HEK293 (cell line): ENCODE data around the gene DLGAP4.
"Not testable (repeated sequence)": the region's sequence is repeated elsewhere in the genome, so short reads cannot be mapped to it uniquely, and the experiment has no call there.

Experiments
- CTCF ChIA-PET: fragments of 350-600 bp; formaldehyde crosslinking; extraction: SDS; loops from one replicate; lab custom pipeline; 2021; ENCODE audit warnings: antibody characterized with exemption; lab: Yijun Ruan, JAX
- POLR2A ChIA-PET: fragments of 300-600 bp; formaldehyde crosslinking; extraction: SDS; loops from one replicate; lab custom pipeline; 2020; ENCODE audit warnings: antibody characterized with exemption, inconsistent platforms; lab: Yijun Ruan, JAX
- H3K27ac ChIP-seq: fragments of 200-500 bp; sonication (Bioruptor generic); 2 replicates; pipeline ENCODE4 v1.5.1; 2014; ENCODE audit warnings: low read depth, low read length, control low read depth, inconsistent platforms; ENCODE audit errors: extremely low read depth
- H3K36me3 ChIP-seq, 2 experiments: fragments of 200-500 bp in 1 of 2; sonication (Bioruptor generic) in 1 of 2; 1 replicate in 1 of 2; 2 replicates in 1 of 2; pipeline ENCODE4 v1.5.1; 2014 to 2017; ENCODE audit warnings: inconsistent platforms in 2 of 2, low read length in 2 of 2; ENCODE audit not compliant: control insufficient read depth in 2 of 2, insufficient read depth in 1 of 2
- H3K4me1 ChIP-seq: fragments of 200-500 bp; sonication (Bioruptor generic); 2 replicates; pipeline ENCODE4 v1.5.1; 2014; ENCODE audit warnings: mild to moderate bottlenecking, low read length, inconsistent platforms; ENCODE audit not compliant: control insufficient read depth, insufficient read depth
- H3K4me3 ChIP-seq: 2 replicates; pipeline ENCODE4 v1.5.1; 2011; ENCODE audit warnings: low read depth, mild to moderate bottlenecking, control low read depth, low read length, moderate library complexity
- H3K9me3 ChIP-seq: fragments of 200-500 bp; sonication (Bioruptor generic); 2 replicates; pipeline ENCODE4 v1.5.1; 2014; ENCODE audit warnings: low read depth, low read length, inconsistent platforms; ENCODE audit not compliant: control insufficient read depth, insufficient read depth
- EGR2 ChIP-seq: fragments of 450-650 bp; formaldehyde crosslinking; IDR thresholded peaks from 2 replicates; pipeline ENCODE4 v1.5.1; 2016; ENCODE audit warnings: low read depth, missing biosample characterization, missing genetic modification characterization
- KLF1 ChIP-seq: fragments of 450-650 bp; formaldehyde crosslinking; IDR thresholded peaks from 2 replicates; pipeline ENCODE4 v1.5.1; 2016; ENCODE audit warnings: missing biosample characterization, missing genetic modification characterization
- MEIS1 ChIP-seq: sonication (generic); formaldehyde crosslinking; IDR thresholded peaks from 2 replicates; pipeline ENCODE4 v1.8.1; 2022; ENCODE audit warnings: missing genetic modification reagents, mild to moderate bottlenecking, borderline replicate concordance
- MZF1 ChIP-seq: fragments of 450-650 bp; formaldehyde crosslinking; IDR thresholded peaks from 2 replicates; pipeline ENCODE4 v1.5.1; 2017; ENCODE audit warnings: missing biosample characterization, missing genetic modification characterization, borderline replicate concordance
- SCRT2 ChIP-seq: fragments of 450-650 bp; formaldehyde crosslinking; IDR thresholded peaks from 2 replicates; pipeline ENCODE4 v1.5.1; 2016; ENCODE audit warnings: missing biosample characterization, missing genetic modification characterization
- ZFHX2 ChIP-seq: fragments of 450-650 bp; formaldehyde crosslinking; conservative IDR thresholded peaks from 2 replicates; pipeline ENCODE4 v1.5.1; 2016; ENCODE audit warnings: missing biosample characterization, missing genetic modification characterization
- ZFP37 ChIP-seq: fragments of 450-650 bp; formaldehyde crosslinking; IDR thresholded peaks from 2 replicates; pipeline ENCODE4 v1.5.1; 2016; ENCODE audit warnings: missing biosample characterization, missing genetic modification characterization
- ZFP41 ChIP-seq: fragments of 450-650 bp; formaldehyde crosslinking; IDR thresholded peaks from 2 replicates; pipeline ENCODE4 v1.5.1; 2016; ENCODE audit warnings: missing biosample characterization, missing genetic modification characterization, borderline replicate concordance
- ZFP69B ChIP-seq: fragments of 450-650 bp; formaldehyde crosslinking; IDR thresholded peaks from 2 replicates; pipeline ENCODE4 v1.5.1; 2016; ENCODE audit warnings: missing biosample characterization, missing genetic modification characterization
- ZNF121 ChIP-seq: fragments of 450-650 bp; formaldehyde crosslinking; IDR thresholded peaks from 2 replicates; pipeline ENCODE4 v1.5.1; 2016; ENCODE audit warnings: missing biosample characterization, missing genetic modification characterization
- ZNF174 ChIP-seq: fragments of 450-650 bp; formaldehyde crosslinking; IDR thresholded peaks from 2 replicates; pipeline ENCODE4 v1.5.0; 2017; ENCODE audit warnings: missing biosample characterization, mild to moderate bottlenecking, missing genetic modification characterization
- ZNF341 ChIP-seq: fragments of 450-650 bp; formaldehyde crosslinking; IDR thresholded peaks from 2 replicates; pipeline ENCODE4; 2016; ENCODE audit warnings: low read depth, missing biosample characterization, missing genetic modification characterization
- ZNF391 ChIP-seq: fragments of 450-650 bp; formaldehyde crosslinking; IDR thresholded peaks from 2 replicates; pipeline ENCODE4 v1.5.1; 2016; ENCODE audit warnings: low read depth, missing biosample characterization, missing genetic modification characterization, borderline replicate concordance
- ZNF621 ChIP-seq: fragments of 450-650 bp; formaldehyde crosslinking; IDR thresholded peaks from 2 replicates; pipeline ENCODE4 v1.5.1; 2017; ENCODE audit warnings: missing biosample characterization, missing genetic modification characterization
- ZNF670 ChIP-seq: fragments of 450-650 bp; formaldehyde crosslinking; IDR thresholded peaks from 2 replicates; pipeline ENCODE4 v1.5.1; 2016; ENCODE audit warnings: missing biosample characterization, missing genetic modification characterization, low read depth
- ZNF707 ChIP-seq: fragments of 450-650 bp; formaldehyde crosslinking; IDR thresholded peaks from 2 replicates; pipeline ENCODE4 v1.5.1; 2016; ENCODE audit warnings: missing biosample characterization, missing genetic modification characterization
- ZNF837 ChIP-seq: fragments of 450-650 bp; formaldehyde crosslinking; IDR thresholded peaks from 2 replicates; pipeline ENCODE4 v1.5.1; 2016; ENCODE audit warnings: missing biosample characterization, missing genetic modification characterization
- TF ChIP-seq, protein P1 (sequence below): fragments of 450-650 bp; formaldehyde crosslinking; IDR thresholded peaks from 2 replicates; pipeline ENCODE4 v1.5.1; 2016; ENCODE audit warnings: missing biosample characterization, missing genetic modification characterization
- TF ChIP-seq, protein P2 (sequence below): fragments of 450-650 bp; formaldehyde crosslinking; IDR thresholded peaks from 2 replicates; pipeline ENCODE4 v1.5.1; 2016; ENCODE audit warnings: missing biosample characterization, missing genetic modification characterization

Gene DLGAP4

DNA sequence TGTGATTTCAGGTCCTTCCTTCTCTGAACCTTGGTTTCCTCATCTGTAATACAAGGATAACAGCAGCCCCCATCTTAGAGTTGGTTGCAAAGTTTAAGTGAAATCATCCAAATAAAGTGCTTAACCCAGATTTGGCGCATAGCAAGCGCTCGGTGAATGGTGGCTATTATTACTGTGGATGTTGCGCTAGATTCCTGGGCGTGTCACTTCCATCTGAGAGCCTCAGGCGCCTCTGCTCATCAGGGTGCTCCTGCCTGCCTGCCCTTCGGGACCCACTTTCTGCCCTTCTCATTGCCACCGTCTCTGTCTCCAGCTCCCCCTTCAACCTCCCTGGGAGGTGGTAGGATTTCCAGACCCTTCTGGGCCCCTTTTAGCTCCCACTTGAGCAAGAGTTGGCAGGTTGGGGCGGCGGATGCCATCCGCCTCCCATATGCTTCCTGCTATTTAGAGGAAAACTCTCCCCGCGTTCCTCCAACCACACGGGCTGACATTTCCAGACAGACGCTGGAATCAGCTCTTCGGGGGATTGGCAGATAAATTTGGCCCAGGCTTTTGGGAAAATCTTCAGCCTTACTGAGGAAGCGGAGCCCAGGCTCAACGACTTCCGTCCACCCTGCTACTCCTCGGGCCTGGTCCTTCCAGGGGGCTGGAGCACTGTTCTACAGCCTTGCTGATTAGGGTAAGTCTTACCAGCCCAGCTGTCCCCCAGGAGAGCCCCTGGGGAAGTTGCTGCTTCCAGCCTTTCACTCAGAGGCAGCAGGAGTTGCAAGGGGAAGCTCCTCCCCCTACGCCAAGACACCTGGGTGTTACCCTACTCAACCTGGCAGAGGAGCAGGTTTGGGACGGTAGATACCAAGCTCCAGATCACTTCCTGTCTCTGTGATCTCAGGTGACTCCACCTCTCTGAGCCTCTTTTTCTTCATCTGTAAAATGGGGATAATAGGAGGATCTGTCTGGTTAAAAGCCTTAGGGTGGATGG is 71.5 kb downstream of the DLGAP4 start:
- H3K36me3 ChIP-seq, result no peaks in the 10 kb centered on the region
- H3K27ac ChIP-seq, result no peak overlapping the region
- H3K9me3 ChIP-seq, result no peaks in the 10 kb centered on the region
- TF ChIP-seq ZNF621 (tag by site-specific recombination) (no peak), ZNF837 (tag by site-specific recombination) (no peak), ZFP41 (tag by site-specific recombination) (no peak)
- ChIA-PET POLR2A (no interaction called here), CTCF (interaction anchor here (0.6 to 1.1 kb wide), 3 partner anchors 30 to 176 kb away, joined by 3 read pairs; no protein-coding TSS in a partner anchor)
- no peak overlapping the region for H3K4me3 ChIP-seq
- H3K4me1 ChIP-seq, result no peaks in the 10 kb centered on the region

DNA sequence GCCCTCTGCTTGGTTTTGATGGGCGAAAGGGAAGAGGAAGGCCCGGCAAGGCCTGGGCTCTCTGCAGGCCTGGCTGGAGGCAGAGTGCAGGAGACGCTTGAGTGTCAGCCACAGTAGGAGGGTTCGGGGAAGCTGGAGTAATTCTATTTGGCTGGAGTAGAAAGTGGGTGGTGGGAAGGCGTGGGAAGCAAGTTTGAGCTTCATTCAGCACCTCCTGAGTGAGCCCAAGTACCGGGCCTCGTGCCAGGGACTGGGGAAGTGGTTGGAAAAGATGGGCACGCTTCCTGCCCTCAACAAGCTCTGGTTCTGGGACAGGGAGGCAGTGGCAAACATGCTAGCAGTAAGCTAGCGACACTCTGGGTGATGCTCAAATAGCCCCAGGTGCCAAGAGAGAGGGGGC is 72.5 kb downstream of the DLGAP4 start:
- H3K9me3 ChIP-seq, result no peaks in the 10 kb centered on the region
- POLR2A ChIA-PET, result no interaction called here
- peak; percentile 66 for TF ChIP-seq EGR2
- TF ChIP-seq ZNF174 (tag by site-specific recombination), result no peak
- no peak for TF ChIP-seq ZNF391 (tag by site-specific recombination)
- peak; percentile 75 for TF ChIP-seq ZFHX2
- H3K4me3 ChIP-seq, result no peak overlapping the region
- CTCF ChIA-PET, result interaction anchor here (0.8 kb wide), 1 partner anchor 21 kb away, joined by 3 read pairs; no protein-coding TSS in a partner anchor
- no peaks in the 10 kb centered on the region for H3K36me3 ChIP-seq
- H3K4me1 ChIP-seq, result no peaks in the 10 kb centered on the region
- no peak overlapping the region for H3K27ac ChIP-seq

DNA sequence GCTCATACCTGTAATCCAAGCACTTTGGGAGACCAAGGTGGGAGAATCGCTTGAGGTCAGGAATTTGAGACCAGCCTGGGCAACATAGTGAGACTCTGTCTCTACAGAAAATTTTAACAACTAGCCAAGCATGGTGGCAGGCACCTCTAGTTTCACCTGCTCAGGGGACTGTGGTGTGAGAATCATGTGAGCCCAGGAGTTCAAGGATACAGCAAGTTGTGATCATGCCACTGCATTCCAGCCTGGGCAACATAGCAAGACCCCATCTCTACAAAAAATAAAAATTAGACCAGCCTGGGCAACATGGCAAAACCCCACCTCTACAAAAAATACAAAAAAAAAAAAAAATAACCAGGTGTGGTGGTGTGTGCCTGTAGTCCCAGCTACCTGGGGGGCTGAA is 73.8 kb downstream of the DLGAP4 start:
- H3K4me1 ChIP-seq, H3K36me3 ChIP-seq, H3K9me3 ChIP-seq, POLR2A ChIA-PET, H3K27ac ChIP-seq, H3K4me3 ChIP-seq: not testable (repeated sequence)
- TF ChIP-seq ZNF121, result peak; percentile 50; the same call in 1 of the 2 replicates
- CTCF ChIA-PET, result interaction anchor here (0.7 kb wide), 1 partner anchor 169 kb away, joined by 4 read pairs; no protein-coding TSS in a partner anchor

DNA sequence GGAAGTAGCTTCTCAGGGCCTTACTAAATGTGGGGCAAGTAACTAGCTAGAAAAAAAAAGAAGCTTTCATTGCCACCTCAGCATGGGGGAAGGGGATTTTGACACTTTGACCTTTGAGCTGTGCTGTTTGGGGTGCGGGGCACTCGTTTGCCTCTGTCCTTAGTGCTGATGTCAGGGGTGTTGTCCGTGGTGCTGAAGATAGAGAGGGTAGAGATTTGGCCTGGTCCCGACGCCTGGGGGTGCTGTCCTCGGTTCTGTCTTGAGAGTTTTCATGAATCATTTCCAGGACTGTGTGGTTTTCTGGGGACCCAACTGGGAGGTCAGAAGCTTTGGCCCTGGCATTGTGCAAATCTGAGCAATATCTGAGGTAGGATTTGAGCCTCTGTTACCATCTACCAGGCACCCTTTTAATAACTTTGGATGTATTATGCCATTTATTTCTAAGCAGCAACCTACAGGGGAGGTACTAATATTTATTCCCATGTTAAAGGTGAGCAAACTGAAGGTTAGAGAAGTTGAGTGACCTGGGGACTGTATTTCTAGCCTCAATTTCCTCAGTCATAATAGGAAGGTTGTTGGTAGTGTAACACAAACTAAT is 78.0 kb downstream of the DLGAP4 start:
- Histone ChIP-seq H3K4me3 (no peak overlapping the region), H3K36me3 (no peaks in the 10 kb centered on the region), H3K9me3 (no peaks in the 10 kb centered on the region), H3K27ac (no peak overlapping the region), H3K4me1 (no peaks in the 10 kb centered on the region)
- CTCF ChIA-PET, result interaction anchor here (0.6 kb wide), 4 partner anchors 8 to 312 kb away, joined by 3 to 4 read pairs (median 3); no protein-coding TSS in a partner anchor
- POLR2A ChIA-PET, result no interaction called here
- TF ChIP-seq ZNF341 (tag by site-specific recombination) (no peak), MEIS1 (CRISPR knock-in tag) (peak; percentile 76; the same call in 1 of the 2 replicates), SCRT2 (tag by site-specific recombination) (no peak), MZF1 (no peak), KLF1 (no peak), ZFP37 (tag by site-specific recombination) (no peak), ZNF391 (tag by site-specific recombination) (no peak), ZNF707 (no peak), ZFP69B (tag by site-specific recombination) (no peak), ZNF670 (tag by site-specific recombination) (no peak)
- TF ChIP-seq, protein P1, sequence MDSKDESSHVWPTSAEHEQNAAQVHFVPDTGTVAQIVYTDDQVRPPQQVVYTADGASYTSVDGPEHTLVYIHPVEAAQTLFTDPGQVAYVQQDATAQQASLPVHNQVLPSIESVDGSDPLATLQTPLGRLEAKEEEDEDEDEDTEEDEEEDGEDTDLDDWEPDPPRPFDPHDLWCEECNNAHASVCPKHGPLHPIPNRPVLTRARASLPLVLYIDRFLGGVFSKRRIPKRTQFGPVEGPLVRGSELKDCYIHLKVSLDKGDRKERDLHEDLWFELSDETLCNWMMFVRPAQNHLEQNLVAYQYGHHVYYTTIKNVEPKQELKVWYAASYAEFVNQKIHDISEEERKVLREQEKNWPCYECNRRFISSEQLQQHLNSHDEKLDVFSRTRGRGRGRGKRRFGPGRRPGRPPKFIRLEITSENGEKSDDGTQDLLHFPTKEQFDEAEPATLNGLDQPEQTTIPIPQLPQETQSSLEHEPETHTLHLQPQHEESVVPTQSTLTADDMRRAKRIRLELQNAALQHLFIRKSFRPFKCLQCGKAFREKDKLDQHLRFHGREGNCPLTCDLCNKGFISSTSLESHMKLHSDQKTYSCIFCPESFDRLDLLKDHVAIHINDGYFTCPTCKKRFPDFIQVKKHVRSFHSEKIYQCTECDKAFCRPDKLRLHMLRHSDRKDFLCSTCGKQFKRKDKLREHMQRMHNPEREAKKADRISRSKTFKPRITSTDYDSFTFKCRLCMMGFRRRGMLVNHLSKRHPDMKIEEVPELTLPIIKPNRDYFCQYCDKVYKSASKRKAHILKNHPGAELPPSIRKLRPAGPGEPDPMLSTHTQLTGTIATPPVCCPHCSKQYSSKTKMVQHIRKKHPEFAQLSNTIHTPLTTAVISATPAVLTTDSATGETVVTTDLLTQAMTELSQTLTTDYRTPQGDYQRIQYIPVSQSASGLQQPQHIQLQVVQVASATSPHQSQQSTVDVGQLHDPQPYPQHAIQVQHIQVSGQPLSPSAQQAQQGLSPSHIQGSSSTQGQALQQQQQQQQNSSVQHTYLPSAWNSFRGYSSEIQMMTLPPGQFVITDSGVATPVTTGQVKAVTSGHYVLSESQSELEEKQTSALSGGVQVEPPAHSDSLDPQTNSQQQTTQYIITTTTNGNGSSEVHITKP (tag by site-specific recombination), result no peak
- TF ChIP-seq, protein P2, sequence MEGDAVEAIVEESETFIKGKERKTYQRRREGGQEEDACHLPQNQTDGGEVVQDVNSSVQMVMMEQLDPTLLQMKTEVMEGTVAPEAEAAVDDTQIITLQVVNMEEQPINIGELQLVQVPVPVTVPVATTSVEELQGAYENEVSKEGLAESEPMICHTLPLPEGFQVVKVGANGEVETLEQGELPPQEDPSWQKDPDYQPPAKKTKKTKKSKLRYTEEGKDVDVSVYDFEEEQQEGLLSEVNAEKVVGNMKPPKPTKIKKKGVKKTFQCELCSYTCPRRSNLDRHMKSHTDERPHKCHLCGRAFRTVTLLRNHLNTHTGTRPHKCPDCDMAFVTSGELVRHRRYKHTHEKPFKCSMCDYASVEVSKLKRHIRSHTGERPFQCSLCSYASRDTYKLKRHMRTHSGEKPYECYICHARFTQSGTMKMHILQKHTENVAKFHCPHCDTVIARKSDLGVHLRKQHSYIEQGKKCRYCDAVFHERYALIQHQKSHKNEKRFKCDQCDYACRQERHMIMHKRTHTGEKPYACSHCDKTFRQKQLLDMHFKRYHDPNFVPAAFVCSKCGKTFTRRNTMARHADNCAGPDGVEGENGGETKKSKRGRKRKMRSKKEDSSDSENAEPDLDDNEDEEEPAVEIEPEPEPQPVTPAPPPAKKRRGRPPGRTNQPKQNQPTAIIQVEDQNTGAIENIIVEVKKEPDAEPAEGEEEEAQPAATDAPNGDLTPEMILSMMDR, result 0 out of 2 replicates have a peak, but pooled peaks have one; percentile 38
